ENCODE results near the gene CDT1. TPM values are rescaled to one million over a fixed set of nuclear protein-coding genes. Genes with fewer than 3 reads are reported as not detected.

CDT1 gene
- total RNA-seq, 4 donors from 2014 or later: 4.7 to 25.7 (median 10.7) TPM

- no peak for TF ChIP-seq POLR2A (IDR thresholded peaks at IDR 0.05)
- no peak for TF ChIP-seq POLR2AphosphoS5 (IDR thresholded peaks at IDR 0.05)
- no peak for TF ChIP-seq EP300 (IDR thresholded peaks at IDR 0.05)
- TF ChIP-seq CTCF (IDR thresholded peaks at IDR 0.05): no peak
- Histone ChIP-seq H3K27ac (no peak overlapping the region), H3K27me3 (no peaks in the 10 kb centered on the region), H3K4me1 (no peaks in the 10 kb centered on the region), H3K36me3 (peaks cover 57% of the 10 kb centered on the region), H3K4me3 (no peak overlapping the region), H3K9me3 (no peaks in the 10 kb centered on the region)
- no peak for DNase-seq (ENCODE audit: low spot score in 2 of 2)
- 97% methylated on average over 10 of the region's 25 CpGs for WGBS
Measured at GRCh38 chr16:88842806-88843205, 39.2 kb downstream of the CDT1 start.

GRCh38 chr16:88843256-88843655 is 39.7 kb downstream of the CDT1 start:
- Histone ChIP-seq H3K27me3 (no peaks in the 10 kb centered on the region), H3K4me3 (no peak overlapping the region), H3K9me3 (no peaks in the 10 kb centered on the region), H3K27ac (no peak overlapping the region), H3K4me1 (no peaks in the 10 kb centered on the region), H3K36me3 (peaks cover 54% of the 10 kb centered on the region)
- TF ChIP-seq POLR2A (IDR thresholded peaks at IDR 0.05) (no peak), CTCF (IDR thresholded peaks at IDR 0.05) (no peak), EP300 (IDR thresholded peaks at IDR 0.05) (no peak), POLR2AphosphoS5 (IDR thresholded peaks at IDR 0.05) (no peak)
- no peak for DNase-seq (ENCODE audit: low spot score in 2 of 2)
- WGBS: 97% methylated on average over 20 of the region's 20 CpGs

- peaks cover 47% of the 10 kb centered on the region for H3K36me3 ChIP-seq
- H3K9me3 ChIP-seq: no peaks in the 10 kb centered on the region
- no peak overlapping the region for H3K27ac ChIP-seq
- 71% methylated on average over 10 of the region's 11 CpGs for WGBS
- no peaks in the 10 kb centered on the region for H3K27me3 ChIP-seq
- no peak for TF ChIP-seq POLR2AphosphoS5 (IDR thresholded peaks at IDR 0.05)
- no peak for TF ChIP-seq CTCF (IDR thresholded peaks at IDR 0.05)
- TF ChIP-seq EP300 (IDR thresholded peaks at IDR 0.05): no peak
- no peak for TF ChIP-seq POLR2A (IDR thresholded peaks at IDR 0.05)
- H3K4me1 ChIP-seq: no peaks in the 10 kb centered on the region
- no peak for DNase-seq (ENCODE audit: low spot score in 2 of 2)
- H3K4me3 ChIP-seq: no peak overlapping the region
Measured at GRCh38 chr16:88844419-88845036, 40.9 kb downstream of the CDT1 start.

- Histone ChIP-seq H3K36me3 (peaks cover 46% of the 10 kb centered on the region), H3K27ac (no peak overlapping the region), H3K4me3 (no peak overlapping the region), H3K9me3 (no peaks in the 10 kb centered on the region), H3K27me3 (no peaks in the 10 kb centered on the region), H3K4me1 (no peaks in the 10 kb centered on the region)
- WGBS: 99% methylated on average over 9 of the region's 9 CpGs
- no peak for DNase-seq (ENCODE audit: low spot score in 2 of 2)
- no peak for TF ChIP-seq POLR2AphosphoS5 (IDR thresholded peaks at IDR 0.05)
- TF ChIP-seq EP300 (IDR thresholded peaks at IDR 0.05): no peak
- TF ChIP-seq CTCF (IDR thresholded peaks at IDR 0.05): no peak
- no peak for TF ChIP-seq POLR2A (IDR thresholded peaks at IDR 0.05)
Measured at GRCh38 chr16:88846088-88846487, 42.5 kb downstream of the CDT1 start.

- Histone ChIP-seq H3K27ac (no peak overlapping the region), H3K4me1 (no peaks in the 10 kb centered on the region), H3K9me3 (no peaks in the 10 kb centered on the region), H3K36me3 (peaks cover 33% of the 10 kb centered on the region), H3K27me3 (no peaks in the 10 kb centered on the region), H3K4me3 (no peak overlapping the region)
- no peak for TF ChIP-seq EP300 (IDR thresholded peaks at IDR 0.05)
- TF ChIP-seq POLR2AphosphoS5 (IDR thresholded peaks at IDR 0.05): no peak
- TF ChIP-seq POLR2A (IDR thresholded peaks at IDR 0.05): no peak
- no peak for TF ChIP-seq CTCF (IDR thresholded peaks at IDR 0.05)
- DNase-seq (ENCODE audit: low spot score in 2 of 2): no peak
- 93% methylated on average over 18 of the region's 18 CpGs for WGBS
Measured at GRCh38 chr16:88847654-88848053, 44.1 kb downstream of the CDT1 start.
